Body of pancreas (tissue), 4 donors: ENCODE data around the gene KCNJ4. TPM values are rescaled to one million over a fixed set of nuclear protein-coding genes. Genes with fewer than 3 reads are reported as not detected.

Source experiments
- ATAC-seq: fragments of 150-250 bp; one replicate; pipeline ENCODE4 v1.9.1; 2016
- DNase-seq, 4 donors: peaks; one replicate each; pipeline ENCODE4 v3.0.0-alpha.2; 2019
- H3K27ac ChIP-seq, 4 donors: fragments of 200-600 bp; sonication (generic); 1 replicate in 3 of 4; 2 replicates in 1 of 4; pipeline versions ENCODE4 v1.5.1 to v1.6.1; 2016 to 2019; ENCODE audit warnings: mild to moderate bottlenecking in 1 of 4, mixed read lengths in 1 of 4, moderate library complexity in 1 of 4
- H3K27me3 ChIP-seq, 2 donors: fragments of 200-600 bp; sonication (generic); one replicate each; pipeline ENCODE4 v1.6.0; 2016; ENCODE audit warnings: mild to moderate bottlenecking in 1 of 2
- H3K36me3 ChIP-seq, 2 donors: fragments of 200-600 bp; sonication (generic); replicated peaks in 1 of 2; 2 replicates each; pipeline ENCODE4 v1.5.1; 2016; ENCODE audit warnings: low read depth in 2 of 2; ENCODE audit not compliant: insufficient read depth in 1 of 2
- H3K4me1 ChIP-seq: fragments of 200-600 bp; sonication (generic); one replicate; pipeline ENCODE4 v1.6.0; 2016
- H3K4me3 ChIP-seq, 2 donors: fragments of 200-600 bp; sonication (generic); 1 replicate in 1 of 2; 2 replicates in 1 of 2; pipeline ENCODE4 v1.5.1; 2016 to 2019
- H3K9me3 ChIP-seq, 3 donors: fragments of 200-600 bp; sonication (generic); 1 replicate in 2 of 3; 2 replicates in 1 of 3; pipeline ENCODE4 v1.5.1; 2016
- POLR2A ChIP-seq, 3 donors: fragments of 450-650 bp; IDR thresholded peaks; one replicate each; pipeline ENCODE4 v1.6.1; 2016; ENCODE audit warnings: antibody characterized with exemption in 3 of 3, mild to moderate bottlenecking in 2 of 3
- WGBS, 2 donors: methylation state at CpG; one replicate each; pipeline ENCODE4 v1.1.5; 2017; 5-methylcytosine and 5-hydroxymethylcytosine counted together
- intact Hi-C: fragments of 100-400 bp; cut with DNase I; formaldehyde crosslinking; loops from one replicate; pipeline ENCODE4 v1.15.1; 2023
- total RNA-seq, 2 donors: library from RNA; depleted of rRNA; stranded (reverse); fragments of >200 nt; gene quantifications; one replicate each; pipeline ENCODE4 v1.1.0, GENCODE V29; 2016
- TF ChIP-seq, protein P1 (sequence below), 7 experiments: fragments of 450-650 bp in 4 of 7; fragments of 200-600 bp in 3 of 7; sonication (generic) in 3 of 7; IDR thresholded peaks; one replicate each; pipeline ENCODE4 v1.5.1; 2016 to 2019; ENCODE audit warnings: antibody characterized with exemption in 7 of 7

Gene KCNJ4
- total RNA-seq, 2 donors from 2014 or later, result not detected

DNA sequence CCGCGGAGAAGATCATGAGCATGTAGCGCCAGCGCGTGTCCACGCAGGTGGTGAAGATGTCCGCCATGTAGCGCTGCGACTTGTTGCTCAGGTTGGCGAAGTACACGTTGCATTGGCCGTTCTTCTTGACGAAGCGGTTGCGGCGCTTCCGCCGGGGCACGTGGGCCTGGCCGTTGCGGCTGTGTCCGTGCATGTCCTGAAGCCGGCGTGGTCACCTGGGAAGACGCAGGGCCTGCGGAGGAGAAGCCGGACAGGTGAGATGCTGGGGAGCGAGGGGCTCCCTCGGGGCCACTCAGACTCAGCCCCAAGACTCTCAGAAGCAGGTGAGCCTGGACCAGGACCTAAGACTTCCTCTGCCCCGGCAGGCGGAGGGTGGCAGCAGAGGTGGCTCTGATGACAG is 27.1 kb downstream of the KCNJ4 start:
- Histone ChIP-seq H3K27ac (no peak overlapping the region), H3K36me3 (no peaks in the 10 kb centered on the region), H3K4me1 (no peaks in the 10 kb centered on the region), H3K27me3 (no peaks in the 10 kb centered on the region), H3K4me3 (no peak overlapping the region), H3K9me3 (no peaks in the 10 kb centered on the region)
- intact Hi-C loops, result no loop called here
- DNase-seq (no peak), ATAC-seq (no peak)
- no peak for TF ChIP-seq POLR2A (IDR thresholded peaks at IDR 0.05)
- TF ChIP-seq, protein P1, sequence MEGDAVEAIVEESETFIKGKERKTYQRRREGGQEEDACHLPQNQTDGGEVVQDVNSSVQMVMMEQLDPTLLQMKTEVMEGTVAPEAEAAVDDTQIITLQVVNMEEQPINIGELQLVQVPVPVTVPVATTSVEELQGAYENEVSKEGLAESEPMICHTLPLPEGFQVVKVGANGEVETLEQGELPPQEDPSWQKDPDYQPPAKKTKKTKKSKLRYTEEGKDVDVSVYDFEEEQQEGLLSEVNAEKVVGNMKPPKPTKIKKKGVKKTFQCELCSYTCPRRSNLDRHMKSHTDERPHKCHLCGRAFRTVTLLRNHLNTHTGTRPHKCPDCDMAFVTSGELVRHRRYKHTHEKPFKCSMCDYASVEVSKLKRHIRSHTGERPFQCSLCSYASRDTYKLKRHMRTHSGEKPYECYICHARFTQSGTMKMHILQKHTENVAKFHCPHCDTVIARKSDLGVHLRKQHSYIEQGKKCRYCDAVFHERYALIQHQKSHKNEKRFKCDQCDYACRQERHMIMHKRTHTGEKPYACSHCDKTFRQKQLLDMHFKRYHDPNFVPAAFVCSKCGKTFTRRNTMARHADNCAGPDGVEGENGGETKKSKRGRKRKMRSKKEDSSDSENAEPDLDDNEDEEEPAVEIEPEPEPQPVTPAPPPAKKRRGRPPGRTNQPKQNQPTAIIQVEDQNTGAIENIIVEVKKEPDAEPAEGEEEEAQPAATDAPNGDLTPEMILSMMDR (IDR thresholded peaks at IDR 0.05), result no peak
- WGBS, 2 donors, result 94 to 96% methylated on average over 26 to 31 of the region's 31 CpGs

DNA sequence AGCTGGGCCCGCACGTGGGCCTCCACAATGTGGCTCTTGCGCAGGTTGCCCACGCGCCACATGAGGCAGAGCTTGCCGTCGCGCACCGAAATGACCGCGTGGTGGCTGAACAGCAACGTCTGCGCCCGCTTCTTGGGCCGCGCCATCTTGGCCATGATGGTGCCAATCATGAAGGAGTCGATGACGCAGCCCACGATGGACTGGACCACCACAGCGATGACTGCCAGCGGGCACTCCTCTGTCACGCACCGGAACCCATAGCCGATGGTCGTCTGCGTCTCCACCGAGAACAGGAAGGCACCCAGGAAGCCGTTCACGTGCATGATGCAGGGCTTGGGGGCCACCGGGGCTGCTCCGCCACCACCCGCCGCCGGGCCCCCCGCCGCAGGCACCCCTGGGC is 27.5 kb downstream of the KCNJ4 start:
- DNase-seq, result no peak
- 88 to 95% methylated on average over 17 to 28 of the region's 36 CpGs for WGBS, 2 donors

DNA sequence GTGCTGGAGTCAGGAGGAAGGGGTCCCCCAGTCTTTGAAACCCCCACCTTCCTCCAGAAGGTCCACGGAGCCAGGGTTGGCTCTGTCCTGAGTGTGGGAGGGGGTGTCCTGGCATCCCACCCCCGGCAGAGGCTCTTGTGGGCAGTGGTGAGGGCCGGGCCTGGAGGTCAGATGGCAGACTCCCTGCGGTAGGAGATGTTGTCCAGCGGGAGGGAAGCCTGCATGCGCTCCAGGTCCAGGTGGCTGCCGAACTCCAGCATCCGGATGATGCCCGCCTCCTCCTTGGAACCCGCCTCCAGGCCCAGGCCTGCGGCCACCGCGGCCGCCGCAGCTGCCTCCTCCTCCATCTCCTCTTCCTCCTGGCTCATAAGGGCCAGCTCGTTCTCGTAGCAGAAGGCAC is 28.4 kb downstream of the KCNJ4 start:
- no peaks in the 10 kb centered on the region for H3K9me3 ChIP-seq
- DNase-seq (no peak), ATAC-seq (no peak)
- no peaks in the 10 kb centered on the region for H3K27me3 ChIP-seq
- 58 to 84% methylated on average over 11 to 15 of the region's 17 CpGs for WGBS, 2 donors
- no peak overlapping the region for H3K4me3 ChIP-seq
- TF ChIP-seq, protein P1 (IDR thresholded peaks at IDR 0.05), result no peak
- no peak for TF ChIP-seq POLR2A (IDR thresholded peaks at IDR 0.05)
- H3K4me1 ChIP-seq, result no peaks in the 10 kb centered on the region
- intact Hi-C loops, result no loop called here
- no peaks in the 10 kb centered on the region for H3K36me3 ChIP-seq
- H3K27ac ChIP-seq, result no peak overlapping the region

More for the DNA sequence above, 27.5 kb downstream of the KCNJ4 start:
- Histone ChIP-seq H3K27me3 (no peaks in the 10 kb centered on the region), H3K9me3 (no peaks in the 10 kb centered on the region), H3K4me3 (no peak overlapping the region), H3K36me3 (no peaks in the 10 kb centered on the region), H3K27ac (no peak overlapping the region), H3K4me1 (no peaks in the 10 kb centered on the region)
- ATAC-seq, result no peak
- TF ChIP-seq, protein P1 (IDR thresholded peaks at IDR 0.05), result no peak
- no peak for TF ChIP-seq POLR2A (IDR thresholded peaks at IDR 0.05)
- intact Hi-C loops, result no loop called here

DNA sequence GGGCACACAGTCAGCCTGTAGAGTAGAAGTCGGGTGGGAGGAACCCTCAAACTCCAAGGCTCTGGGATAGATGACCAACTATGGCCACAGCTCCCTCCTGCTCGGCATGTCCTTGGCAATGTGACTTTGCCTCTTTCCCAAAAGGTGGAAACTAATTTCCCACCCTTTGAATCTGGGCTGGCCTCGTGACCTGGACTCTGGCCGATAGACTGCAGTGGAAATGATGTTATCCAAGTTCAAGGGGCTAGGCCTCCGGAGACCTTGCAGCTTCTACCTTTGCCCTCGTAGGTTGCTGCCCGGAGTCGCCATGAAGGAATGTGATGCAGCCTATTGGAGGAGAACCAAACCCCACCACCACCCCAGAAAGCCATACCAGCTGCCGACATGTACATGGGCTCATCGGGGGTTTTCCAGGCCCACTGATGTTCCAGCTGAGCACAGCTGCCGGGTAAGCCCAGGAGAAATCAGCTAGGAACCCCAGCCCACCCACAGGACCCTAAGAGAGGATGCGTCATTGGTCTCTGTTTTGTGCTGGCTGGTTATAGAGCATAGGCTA is 30.4 kb downstream of the KCNJ4 start:
- intact Hi-C loops, result no loop called here
- ATAC-seq (no peak), DNase-seq (no peak)
- H3K4me3 ChIP-seq, result no peak overlapping the region
- 87 to 89% methylated on average over 10 to 12 of the region's 12 CpGs for WGBS, 2 donors
- TF ChIP-seq, protein P1 (IDR thresholded peaks at IDR 0.05), result no peak
- TF ChIP-seq POLR2A (IDR thresholded peaks at IDR 0.05), result no peak
- H3K36me3 ChIP-seq, result no peaks in the 10 kb centered on the region
- H3K9me3 ChIP-seq, result no peaks in the 10 kb centered on the region
- peak overlapping the region in 1 of 4 donors; percentile 60 for H3K27ac ChIP-seq
- no peaks in the 10 kb centered on the region for H3K4me1 ChIP-seq
- H3K27me3 ChIP-seq, result no peaks in the 10 kb centered on the region
